ENCODE data around the gene SORCS2. TPM values are rescaled to one million over a fixed set of nuclear protein-coding genes. Genes with fewer than 3 reads are reported as not detected.

The SORCS2 gene
- total RNA-seq, 1 donor from 2014 or later = not detected

DNA sequence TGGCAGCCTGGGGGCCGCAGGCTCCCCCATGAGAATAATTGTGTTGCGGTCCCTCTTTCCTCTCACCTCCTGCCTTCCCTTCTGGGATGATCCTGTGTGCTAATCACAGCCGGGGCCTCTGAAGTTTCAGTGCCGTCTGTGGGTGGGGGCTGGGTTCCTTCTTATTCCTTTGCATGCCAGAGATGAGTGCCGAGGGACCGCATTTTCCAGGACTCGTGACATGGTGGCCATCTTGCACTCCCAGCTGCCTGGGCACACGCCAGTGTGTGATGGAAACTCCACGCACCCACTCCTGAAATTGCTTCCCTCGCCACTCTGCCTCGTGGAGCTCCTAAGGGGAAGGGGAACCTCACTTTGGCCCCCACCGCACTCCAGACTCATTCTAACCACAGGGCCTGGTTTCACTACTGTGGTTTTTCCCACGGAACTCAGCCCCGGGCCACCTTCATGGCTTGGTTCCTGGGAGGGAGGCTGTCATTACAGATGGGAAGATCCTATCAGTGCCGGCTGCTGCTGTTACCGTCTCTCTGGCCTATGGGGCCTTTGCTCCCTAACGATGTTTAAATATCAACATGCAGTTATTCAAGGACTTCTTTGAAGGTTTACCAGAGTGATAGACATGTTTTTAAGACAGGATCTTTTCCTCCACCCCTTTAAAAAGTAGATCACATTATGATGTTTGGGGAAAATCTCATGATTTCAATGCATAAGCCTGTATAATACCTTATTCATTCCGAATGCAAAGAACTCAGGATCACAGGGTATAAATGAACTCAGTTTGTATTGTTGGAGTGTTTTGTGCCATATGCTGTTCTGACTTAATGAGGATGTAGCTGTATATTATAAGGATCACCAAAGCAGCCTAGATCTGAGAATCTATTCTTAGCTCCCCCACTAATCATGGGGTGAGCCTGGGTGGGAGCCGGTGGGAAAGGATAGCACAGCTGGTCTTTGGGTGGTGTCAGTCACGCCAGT is 89.6 kb downstream of the SORCS2 start:
- H3K27ac Mint-ChIP-seq = no peak overlapping the region
- no peak overlapping the region for H3K4me3 Mint-ChIP-seq
- H3K36me3 Mint-ChIP-seq (ENCODE audit: low read depth) = no peaks in the 10 kb centered on the region
- no peak for DNase-seq (ENCODE audit: low spot score)
- no peaks in the 10 kb centered on the region for H3K4me1 Mint-ChIP-seq (ENCODE audit: low read depth)
- H3K9me3 Mint-ChIP-seq = no peaks in the 10 kb centered on the region
- intact Hi-C loops (cut with micrococcal nuclease) = no loop called here
- H3K27me3 Mint-ChIP-seq (ENCODE audit: insufficient read depth) = no peaks in the 10 kb centered on the region

DNA sequence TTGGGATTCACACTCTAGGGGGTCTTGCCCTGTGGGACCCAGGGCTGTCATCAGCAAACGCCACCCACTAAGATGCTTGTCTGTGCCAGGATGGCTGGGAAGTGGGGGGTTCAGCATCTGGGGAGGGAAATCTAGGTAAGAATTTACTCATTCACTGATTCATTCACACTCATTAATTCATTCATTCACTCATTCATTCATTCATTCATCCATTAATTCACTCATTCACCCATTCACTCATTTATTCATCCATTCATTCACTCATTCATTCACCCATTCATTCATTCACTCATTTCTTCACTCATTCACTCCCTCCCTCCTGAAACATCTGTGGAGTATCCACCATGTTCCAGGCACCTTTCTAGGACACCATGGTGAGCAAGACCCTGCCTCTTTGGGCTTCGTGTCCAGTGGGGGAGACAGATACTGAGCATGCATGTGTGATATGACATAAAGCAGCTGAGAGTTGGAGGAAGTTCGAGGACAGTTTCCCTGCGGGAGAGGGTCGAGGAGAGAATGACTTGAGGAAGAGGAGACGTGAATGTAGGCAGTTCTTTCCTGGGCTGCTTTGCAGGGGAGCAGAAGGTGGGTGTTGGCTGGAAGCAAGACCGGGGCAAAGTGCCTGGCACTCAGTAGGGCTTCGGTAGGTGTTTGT is 90.6 kb downstream of the SORCS2 start:
- intact Hi-C loops (cut with micrococcal nuclease) = no loop called here
- H3K9me3 Mint-ChIP-seq = no peaks in the 10 kb centered on the region
- DNase-seq (ENCODE audit: low spot score) = no peak
- H3K27ac Mint-ChIP-seq = no peak overlapping the region
- H3K27me3 Mint-ChIP-seq (ENCODE audit: insufficient read depth) = no peaks in the 10 kb centered on the region
- no peak overlapping the region for H3K4me3 Mint-ChIP-seq
- no peaks in the 10 kb centered on the region for H3K36me3 Mint-ChIP-seq (ENCODE audit: low read depth)
- no peaks in the 10 kb centered on the region for H3K4me1 Mint-ChIP-seq (ENCODE audit: low read depth)

DNA sequence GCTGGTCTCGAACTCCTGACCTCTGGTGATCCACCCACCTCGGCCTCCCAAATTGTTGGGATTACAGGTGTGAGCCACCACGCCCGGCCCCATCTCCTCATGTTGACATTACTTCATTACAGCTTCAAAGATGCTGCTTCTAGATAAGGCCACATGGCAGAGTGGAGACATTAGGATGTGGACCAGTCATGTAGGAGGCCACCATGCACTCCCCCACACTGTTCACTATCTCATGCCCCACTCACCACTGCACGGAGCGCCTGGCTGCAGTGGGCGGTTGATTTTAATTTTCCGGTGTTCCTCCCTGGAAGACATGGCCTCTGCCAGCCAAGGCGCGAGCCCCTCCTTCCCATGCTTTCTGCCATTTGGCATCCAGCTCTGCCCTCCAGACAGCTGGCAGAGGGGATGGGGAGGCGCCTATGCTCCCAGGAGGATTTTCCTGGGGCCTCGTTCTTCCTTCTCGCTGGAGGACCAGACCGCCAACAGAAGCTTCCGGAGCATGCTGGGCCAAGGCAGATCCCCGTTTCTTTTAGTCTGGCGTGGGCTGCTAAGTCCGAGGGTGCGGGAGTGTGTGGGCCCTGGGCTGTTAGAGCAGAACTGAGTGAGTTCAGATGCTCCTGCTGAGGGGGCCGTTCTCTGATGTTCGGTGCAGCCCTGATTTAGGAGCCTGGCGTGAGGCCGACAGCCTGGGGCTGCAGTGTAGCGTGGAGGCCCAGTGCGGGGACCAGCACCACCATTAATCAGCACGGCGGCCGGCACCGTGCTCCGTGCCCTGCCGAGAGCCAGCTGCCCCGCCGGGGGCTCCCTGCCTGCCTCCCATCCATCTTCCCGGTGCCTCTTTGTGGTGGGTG is 93.1 kb downstream of the SORCS2 start:
- Mint-ChIP-seq H3K27ac (no peak overlapping the region), H3K36me3 (ENCODE audit: low read depth) (no peaks in the 10 kb centered on the region), H3K4me3 (no peak overlapping the region), H3K4me1 (ENCODE audit: low read depth) (no peaks in the 10 kb centered on the region), H3K27me3 (ENCODE audit: insufficient read depth) (no peaks in the 10 kb centered on the region), H3K9me3 (no peaks in the 10 kb centered on the region)
- intact Hi-C loops (cut with micrococcal nuclease) = no loop called here
- no peak for DNase-seq (ENCODE audit: low spot score)

DNA sequence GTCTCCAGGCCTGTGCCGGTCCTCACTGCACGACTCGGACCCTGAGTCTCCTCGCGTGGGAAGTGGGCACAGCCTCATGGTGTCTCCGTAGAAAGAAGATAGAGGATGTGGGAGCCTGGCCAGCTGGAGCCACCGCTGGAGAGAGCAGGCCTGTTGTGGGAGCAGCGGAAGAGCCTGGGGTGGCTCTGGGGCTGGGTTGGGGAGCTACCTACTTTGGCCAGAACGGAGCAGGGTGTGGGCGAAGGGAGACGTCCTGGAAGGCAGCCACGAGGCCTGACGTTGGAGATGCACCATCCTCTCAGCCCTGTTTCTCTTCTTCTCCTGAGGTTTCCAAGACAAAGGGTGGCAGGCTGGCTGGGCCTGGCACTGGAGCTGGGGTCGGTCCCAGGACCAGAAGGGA is 93.8 kb downstream of the SORCS2 start:
- Mint-ChIP-seq H3K27me3 (ENCODE audit: insufficient read depth) (no peaks in the 10 kb centered on the region), H3K4me3 (no peak overlapping the region), H3K4me1 (ENCODE audit: low read depth) (no peaks in the 10 kb centered on the region), H3K9me3 (no peaks in the 10 kb centered on the region), H3K36me3 (ENCODE audit: low read depth) (no peaks in the 10 kb centered on the region), H3K27ac (no peak overlapping the region)
- intact Hi-C loops (cut with micrococcal nuclease) = no loop called here
- DNase-seq (ENCODE audit: low spot score) = no peak

DNA sequence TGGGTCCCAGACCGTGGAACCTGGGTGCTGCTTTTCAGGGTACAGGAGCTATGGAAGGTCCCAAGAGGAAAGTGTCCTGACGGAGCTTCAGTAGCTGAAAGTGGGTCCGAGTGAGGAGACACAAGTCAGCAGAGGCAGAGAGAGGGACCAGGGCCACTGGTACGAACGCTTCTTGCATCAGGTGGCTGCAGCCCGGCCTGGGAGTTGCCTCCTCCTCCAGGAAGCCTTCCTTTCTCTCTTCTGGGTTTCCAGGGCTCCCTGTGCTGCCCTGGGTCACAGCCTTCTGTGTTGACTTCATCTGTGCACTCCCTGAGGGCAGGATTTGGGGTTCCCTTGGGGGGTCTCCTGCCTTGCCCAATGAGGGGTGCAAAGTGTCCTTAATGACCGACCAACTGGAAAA is 94.5 kb downstream of the SORCS2 start:
- intact Hi-C loops (cut with micrococcal nuclease) = no loop called here
- H3K9me3 Mint-ChIP-seq = no peaks in the 10 kb centered on the region
- no peak overlapping the region for H3K27ac Mint-ChIP-seq
- no peaks in the 10 kb centered on the region for H3K36me3 Mint-ChIP-seq (ENCODE audit: low read depth)
- H3K27me3 Mint-ChIP-seq (ENCODE audit: insufficient read depth) = no peaks in the 10 kb centered on the region
- no peaks in the 10 kb centered on the region for H3K4me1 Mint-ChIP-seq (ENCODE audit: low read depth)
- no peak for DNase-seq (ENCODE audit: low spot score)
- no peak overlapping the region for H3K4me3 Mint-ChIP-seq

DNA sequence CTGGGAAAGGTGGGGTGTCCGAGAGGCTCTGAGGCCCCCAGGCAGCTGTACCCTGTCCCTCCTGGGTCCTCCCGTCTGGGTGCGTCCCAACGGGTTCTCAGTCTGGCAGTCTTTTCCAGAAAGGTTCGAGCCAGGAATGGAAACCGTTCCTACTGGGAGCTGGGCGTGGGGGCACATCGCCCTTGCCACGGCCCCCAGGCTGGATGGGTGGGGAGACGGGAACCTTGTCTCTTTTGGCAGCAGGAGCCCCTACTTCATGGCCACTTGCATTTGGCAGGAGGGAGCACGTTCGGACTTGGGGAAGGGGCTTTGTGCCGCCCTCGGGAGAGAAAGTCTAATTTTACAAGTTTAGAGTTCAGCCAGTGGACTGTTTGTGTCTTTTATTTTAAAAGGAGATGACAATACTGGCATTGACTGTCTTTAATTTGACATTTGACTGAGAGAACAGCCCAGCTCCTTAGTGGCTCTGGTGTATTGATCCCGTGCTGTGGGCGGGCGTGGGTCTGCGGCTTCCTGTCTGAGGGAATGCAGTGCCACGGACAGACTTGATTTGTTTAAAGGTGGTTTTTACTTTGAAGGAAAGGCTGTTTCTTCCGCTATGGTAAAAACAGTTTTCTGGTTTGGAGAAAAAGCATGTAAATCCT is 95.1 kb downstream of the SORCS2 start:
- no peak for DNase-seq (ENCODE audit: low spot score)
- Mint-ChIP-seq H3K27ac (no peak overlapping the region), H3K9me3 (no peaks in the 10 kb centered on the region), H3K27me3 (ENCODE audit: insufficient read depth) (no peaks in the 10 kb centered on the region), H3K4me1 (ENCODE audit: low read depth) (no peaks in the 10 kb centered on the region), H3K4me3 (no peak overlapping the region), H3K36me3 (ENCODE audit: low read depth) (no peaks in the 10 kb centered on the region)
- intact Hi-C loops (cut with micrococcal nuclease) = no loop called here

DNA sequence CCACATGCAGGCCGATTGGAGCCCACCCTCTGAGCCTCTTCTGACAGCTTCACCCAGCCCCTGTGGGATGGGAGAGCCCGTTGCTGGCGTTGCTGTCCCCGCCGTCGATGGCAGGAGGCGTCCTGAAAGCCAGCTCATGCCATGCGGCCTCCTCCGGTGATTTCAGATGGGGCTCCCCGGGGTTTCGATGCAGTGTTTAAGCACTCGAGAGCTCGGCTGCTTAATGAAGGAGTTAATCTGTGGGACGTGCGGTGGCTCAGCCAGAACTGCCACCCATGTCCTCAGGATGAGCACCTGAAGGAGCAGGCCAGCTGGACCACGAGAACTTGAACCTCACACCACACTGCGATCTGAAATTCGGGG is 95.6 kb downstream of the SORCS2 start:
- no peak overlapping the region for H3K27ac Mint-ChIP-seq
- no peak for DNase-seq (ENCODE audit: low spot score)

DNA sequence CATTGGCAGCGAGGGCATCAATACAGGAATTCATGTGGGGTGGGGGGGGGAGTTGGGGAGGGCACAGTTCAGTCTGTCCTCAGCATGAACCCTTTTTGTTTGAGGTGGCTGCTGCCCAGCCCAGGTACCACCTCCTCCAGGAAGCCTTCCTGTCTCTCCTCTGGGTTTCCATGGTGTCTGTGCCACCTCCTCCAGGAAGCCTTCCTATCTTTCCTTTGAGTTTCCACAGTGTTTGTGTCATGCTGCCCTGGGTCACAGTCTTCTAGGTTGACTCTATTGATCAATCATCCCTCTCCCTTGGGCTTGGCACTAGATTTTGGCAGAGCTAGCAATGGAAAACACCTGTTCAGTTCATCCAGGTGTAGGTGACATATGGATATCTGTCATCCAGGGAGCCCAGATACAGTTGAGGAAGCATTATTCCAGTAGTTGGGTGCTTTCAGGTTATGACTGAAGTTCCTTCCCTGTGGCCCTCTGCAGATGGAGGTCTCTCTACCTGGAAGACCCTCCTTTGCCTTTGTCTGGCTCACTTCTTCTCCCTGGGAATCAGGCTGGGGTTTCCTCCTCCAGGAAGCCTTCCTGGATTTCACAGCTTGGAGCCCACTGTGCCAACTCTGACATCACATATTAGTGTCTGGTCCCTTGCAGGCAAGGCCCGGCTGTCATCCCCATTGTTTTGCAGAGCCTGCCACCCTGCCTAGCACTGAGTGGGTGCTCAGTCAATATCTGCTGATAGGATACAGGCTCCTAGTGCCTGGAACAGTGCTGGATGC is 96.6 kb downstream of the SORCS2 start:
- H3K27ac Mint-ChIP-seq = no peak overlapping the region
- H3K4me3 Mint-ChIP-seq = no peak overlapping the region
- H3K36me3 Mint-ChIP-seq (ENCODE audit: low read depth) = no peaks in the 10 kb centered on the region
- no peak for DNase-seq (ENCODE audit: low spot score)
- intact Hi-C loops (cut with micrococcal nuclease) = no loop called here
- H3K27me3 Mint-ChIP-seq (ENCODE audit: insufficient read depth) = no peaks in the 10 kb centered on the region
- no peaks in the 10 kb centered on the region for H3K4me1 Mint-ChIP-seq (ENCODE audit: low read depth)
- no peaks in the 10 kb centered on the region for H3K9me3 Mint-ChIP-seq

More for the DNA sequence above, 95.6 kb downstream of the SORCS2 start:
- Mint-ChIP-seq H3K27me3 (ENCODE audit: insufficient read depth) (no peaks in the 10 kb centered on the region), H3K4me3 (no peak overlapping the region), H3K9me3 (no peaks in the 10 kb centered on the region), H3K36me3 (ENCODE audit: low read depth) (no peaks in the 10 kb centered on the region), H3K4me1 (ENCODE audit: low read depth) (no peaks in the 10 kb centered on the region)
- intact Hi-C loops (cut with micrococcal nuclease) = no loop called here

DNA sequence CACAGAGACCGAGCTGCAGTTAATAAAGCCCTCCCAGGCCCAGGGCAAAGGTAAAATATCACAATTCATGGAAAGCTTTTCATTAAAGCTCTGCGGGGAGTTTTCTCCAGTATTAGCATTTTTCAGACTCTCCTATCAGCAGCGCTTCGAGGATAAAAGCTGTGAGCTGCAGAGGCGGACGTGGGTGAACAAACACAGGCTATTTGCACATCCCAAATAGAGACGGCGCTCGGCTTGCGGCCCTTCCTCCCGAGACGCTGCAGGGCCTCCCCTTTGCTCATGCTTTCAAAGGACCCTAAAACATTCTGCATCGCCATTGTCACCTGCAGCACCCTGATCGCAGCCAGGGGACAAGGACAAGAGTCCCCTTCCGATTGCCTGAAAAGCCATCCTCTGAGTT is 97.3 kb downstream of the SORCS2 start:
- Mint-ChIP-seq H3K4me1 (ENCODE audit: low read depth) (no peaks in the 10 kb centered on the region), H3K27ac (no peak overlapping the region), H3K9me3 (no peaks in the 10 kb centered on the region), H3K27me3 (ENCODE audit: insufficient read depth) (no peaks in the 10 kb centered on the region), H3K36me3 (ENCODE audit: low read depth) (no peaks in the 10 kb centered on the region), H3K4me3 (no peak overlapping the region)
- no peak for DNase-seq (ENCODE audit: low spot score)
- intact Hi-C loops (cut with micrococcal nuclease) = no loop called here

DNA sequence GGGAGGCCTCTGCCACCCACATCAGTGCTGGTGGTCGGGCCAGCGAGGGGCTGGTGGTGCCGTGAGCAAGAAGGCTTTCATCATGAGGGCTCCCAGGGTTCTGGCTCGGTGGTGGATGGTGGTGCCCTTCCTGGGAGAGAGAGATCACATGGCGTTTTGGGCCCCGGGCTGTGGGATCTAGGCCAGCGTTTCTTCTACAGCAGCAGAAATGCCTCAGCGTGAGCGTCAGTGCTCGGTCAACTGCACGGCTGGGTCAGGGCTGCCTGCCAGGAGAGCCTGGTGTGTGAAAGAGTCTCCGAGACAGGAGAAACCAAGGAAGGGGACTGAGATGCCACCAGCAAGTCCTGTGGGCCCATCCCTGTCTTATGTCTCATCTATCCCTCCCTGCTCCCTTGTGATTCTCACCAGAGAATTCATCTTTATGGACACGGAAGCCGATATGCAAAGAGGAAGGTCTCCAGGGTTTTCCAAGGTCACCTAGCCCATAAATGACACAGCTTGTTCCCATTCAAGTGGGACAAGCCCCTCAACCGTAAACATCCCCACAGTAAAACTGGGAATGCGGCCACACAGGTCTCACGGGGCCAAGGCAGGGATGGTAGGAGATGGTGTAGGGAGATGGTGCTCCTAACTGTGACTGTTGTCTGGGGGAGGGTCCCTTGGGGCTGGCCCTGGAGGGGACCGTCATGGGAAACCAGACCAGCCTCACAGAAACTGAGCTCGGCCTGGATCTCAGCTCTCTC is 99.2 kb downstream of the SORCS2 start:
- intact Hi-C loops (cut with micrococcal nuclease) = no loop called here
- Mint-ChIP-seq H3K4me1 (ENCODE audit: low read depth) (no peaks in the 10 kb centered on the region), H3K36me3 (ENCODE audit: low read depth) (no peaks in the 10 kb centered on the region), H3K4me3 (no peak overlapping the region), H3K27me3 (ENCODE audit: insufficient read depth) (no peaks in the 10 kb centered on the region), H3K27ac (no peak overlapping the region), H3K9me3 (no peaks in the 10 kb centered on the region)
- no peak for DNase-seq (ENCODE audit: low spot score)

DNA sequence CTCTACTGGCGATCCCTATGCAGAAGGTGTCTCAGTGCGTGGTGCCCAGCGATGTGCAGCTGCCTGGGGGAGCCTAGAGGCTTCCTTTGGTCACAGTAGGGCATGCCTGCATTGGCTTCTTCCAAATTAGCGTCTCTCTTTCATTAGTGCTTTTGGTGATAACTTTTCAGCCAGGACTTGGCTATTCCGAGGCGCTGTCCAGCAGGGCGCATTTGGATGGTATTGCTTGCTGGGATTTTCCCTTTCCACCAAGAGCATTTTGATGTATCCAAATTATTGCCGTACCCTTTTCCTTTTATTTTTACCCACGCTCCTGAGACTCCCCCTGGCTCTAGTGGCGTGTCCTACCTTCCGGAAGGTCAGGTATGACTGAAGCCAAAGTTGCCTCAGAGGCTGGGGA is 101.4 kb downstream of the SORCS2 start:
- Mint-ChIP-seq H3K27ac (no peak overlapping the region), H3K9me3 (no peaks in the 10 kb centered on the region), H3K4me1 (ENCODE audit: low read depth) (no peaks in the 10 kb centered on the region), H3K4me3 (no peak overlapping the region), H3K36me3 (ENCODE audit: low read depth) (no peaks in the 10 kb centered on the region), H3K27me3 (ENCODE audit: insufficient read depth) (peaks cover 3% of the 10 kb centered on the region)
- intact Hi-C loops (cut with micrococcal nuclease) = no loop called here
- no peak for DNase-seq (ENCODE audit: low spot score)

All from activated T-helper 1 cell treated with anti-CD3 and anti-CD28 coated beads, Interleukin-12 subunit alpha, Interleukin-12 subunit beta, Interleukin-2, Interleukin-4 antibody, amounts not matched to agents 30 ng/mL and 10 ng/mL and 1 ng/mL, durations not matched to agents 14 hours and 24 hours and 36 hours (primary cell).